Prostate gland (tissue), 2 donors: Measurements from ENCODE around the gene PRKCSH. TPM values are rescaled to one million over a fixed set of nuclear protein-coding genes. Genes with fewer than 3 reads are reported as not detected.
"Not testable (repeated sequence)": the region's sequence is repeated elsewhere in the genome, so short reads cannot be mapped to it uniquely, and the experiment has no call there.

ENCODE experiments used
- DNase-seq: peaks from one replicate; pipeline ENCODE4 v3.0.0-alpha.2; 2019; ENCODE audit warnings: low spot score
- H3K27ac ChIP-seq, 2 donors: fragments of 200-600 bp; sonication (generic); 2 replicates each; pipeline ENCODE4 v1.5.1; 2017 to 2019
- H3K27me3 ChIP-seq: fragments of 200-600 bp; sonication (generic); replicated peaks from 2 replicates; pipeline ENCODE4 v1.5.1; 2019; ENCODE audit not compliant: insufficient read depth
- H3K36me3 ChIP-seq, 2 donors: fragments of 200-600 bp; sonication (generic); 1 replicate in 1 of 2; 2 replicates in 1 of 2; pipeline versions ENCODE4 v1.5.1 to v1.8.1; 2017 to 2019
- H3K4me1 ChIP-seq: fragments of 200-600 bp; sonication (generic); replicated peaks from 2 replicates; pipeline ENCODE4 v1.5.1; 2019
- H3K4me3 ChIP-seq, 2 donors: fragments of 200-600 bp; sonication (generic); 2 replicates each; pipeline ENCODE4 v1.5.1; 2017 to 2019
- H3K9me3 ChIP-seq: fragments of 200-600 bp; sonication (generic); 2 replicates; pipeline ENCODE4 v1.5.1; 2017
- POLR2A ChIP-seq: fragments of 450-650 bp; IDR thresholded peaks from one replicate; pipeline ENCODE4 v1.6.1; 2016; ENCODE audit warnings: antibody characterized with exemption, mild to moderate bottlenecking
- POLR2AphosphoS5 ChIP-seq: sonication (generic); formaldehyde crosslinking; IDR thresholded peaks from one replicate; pipeline ENCODE4 v1.6.1; 2017; ENCODE audit warnings: antibody characterized with exemption
- WGBS: methylation state at CpG from one replicate; pipeline ENCODE4 v1.1.5; 2018; 5-methylcytosine and 5-hydroxymethylcytosine counted together
- intact Hi-C: fragments of 100-400 bp; cut with DNase I; formaldehyde crosslinking; loops from one replicate; pipeline ENCODE4 v1.14.2; 2022
- total RNA-seq, 2 donors: library from RNA; depleted of rRNA; stranded (reverse); fragments of >200 nt; gene quantifications; one replicate each; pipeline ENCODE4 v1.1.0, GENCODE V29; 2016
- TF ChIP-seq, protein P1 (sequence below), 4 experiments: fragments of 200-600 bp in 2 of 4; fragments of 450-650 bp in 2 of 4; sonication (generic) in 2 of 4; IDR thresholded peaks; 1 replicate in 3 of 4; 2 replicates in 1 of 4; pipeline ENCODE4 v1.5.1; 2016 to 2019; ENCODE audit warnings: antibody characterized with exemption in 4 of 4, mild to moderate bottlenecking in 2 of 4, moderate library complexity in 2 of 4

Gene PRKCSH
- total RNA-seq, 2 donors from 2014 or later, result 229 to 238 TPM

DNA sequence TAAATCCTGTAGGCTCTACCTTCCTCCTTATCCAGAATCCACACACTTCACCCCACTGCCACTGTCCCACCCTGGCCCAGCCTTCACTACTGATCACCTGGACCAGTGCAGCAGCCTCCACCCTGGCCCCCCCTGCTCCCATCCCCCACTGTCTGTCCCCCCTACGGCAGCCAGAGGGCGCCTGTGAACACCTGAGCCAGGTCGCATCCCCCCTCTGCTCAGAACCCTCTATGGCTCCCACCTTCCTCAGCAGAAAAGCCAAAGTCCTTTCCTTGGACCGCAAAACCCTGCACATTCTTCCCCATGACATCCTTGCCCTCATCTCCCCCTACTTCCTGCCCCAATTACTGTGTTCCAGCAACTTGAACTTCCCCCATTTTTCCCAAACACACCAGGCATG lies 24.8 kb downstream of the PRKCSH start:
- WGBS, result 62% methylated on average over 4 of the region's 4 CpGs

DNA sequence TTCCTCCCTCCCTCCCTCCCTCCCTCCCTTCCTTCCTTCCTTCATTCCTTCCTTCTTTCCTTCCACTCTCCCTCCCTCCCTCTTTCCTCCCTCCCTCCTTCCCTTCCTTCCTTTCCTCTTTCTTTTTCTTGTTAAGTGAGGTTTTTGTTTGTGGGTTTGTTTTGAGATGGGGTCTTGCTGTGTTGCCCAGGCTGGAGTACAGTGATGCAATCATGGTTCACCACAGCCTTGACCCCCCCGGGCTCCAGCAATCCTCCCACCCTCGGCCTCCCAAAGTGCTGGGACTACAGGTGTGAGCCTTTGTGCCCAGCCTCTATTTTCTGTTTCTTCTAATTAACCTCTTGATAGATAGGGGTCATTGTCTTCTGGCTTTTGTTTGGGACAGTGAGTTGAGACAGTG lies 26.0 kb downstream of the PRKCSH start:
- WGBS, result 86% methylated on average over 2 of the region's 2 CpGs
- DNase-seq, result no peak
- Histone ChIP-seq H3K4me1 (no peaks in the 10 kb centered on the region), H3K27ac (no peak overlapping the region), H3K36me3 (no peaks in the 10 kb centered on the region), H3K9me3 (no peaks in the 10 kb centered on the region), H3K27me3 (no peaks in the 10 kb centered on the region), H3K4me3 (no peak overlapping the region)
- TF ChIP-seq POLR2AphosphoS5, result no peak
- no peak for TF ChIP-seq POLR2A
- TF ChIP-seq, protein P1, sequence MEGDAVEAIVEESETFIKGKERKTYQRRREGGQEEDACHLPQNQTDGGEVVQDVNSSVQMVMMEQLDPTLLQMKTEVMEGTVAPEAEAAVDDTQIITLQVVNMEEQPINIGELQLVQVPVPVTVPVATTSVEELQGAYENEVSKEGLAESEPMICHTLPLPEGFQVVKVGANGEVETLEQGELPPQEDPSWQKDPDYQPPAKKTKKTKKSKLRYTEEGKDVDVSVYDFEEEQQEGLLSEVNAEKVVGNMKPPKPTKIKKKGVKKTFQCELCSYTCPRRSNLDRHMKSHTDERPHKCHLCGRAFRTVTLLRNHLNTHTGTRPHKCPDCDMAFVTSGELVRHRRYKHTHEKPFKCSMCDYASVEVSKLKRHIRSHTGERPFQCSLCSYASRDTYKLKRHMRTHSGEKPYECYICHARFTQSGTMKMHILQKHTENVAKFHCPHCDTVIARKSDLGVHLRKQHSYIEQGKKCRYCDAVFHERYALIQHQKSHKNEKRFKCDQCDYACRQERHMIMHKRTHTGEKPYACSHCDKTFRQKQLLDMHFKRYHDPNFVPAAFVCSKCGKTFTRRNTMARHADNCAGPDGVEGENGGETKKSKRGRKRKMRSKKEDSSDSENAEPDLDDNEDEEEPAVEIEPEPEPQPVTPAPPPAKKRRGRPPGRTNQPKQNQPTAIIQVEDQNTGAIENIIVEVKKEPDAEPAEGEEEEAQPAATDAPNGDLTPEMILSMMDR (IDR thresholded peaks at IDR 0.05), result no peak
- intact Hi-C loops, result no loop called here

More for the DNA sequence above, 24.8 kb downstream of the PRKCSH start:
- no peak for DNase-seq
- Histone ChIP-seq H3K27ac (no peak overlapping the region), H3K4me3 (no peak overlapping the region), H3K36me3 (no peaks in the 10 kb centered on the region), H3K9me3 (no peaks in the 10 kb centered on the region), H3K27me3 (no peaks in the 10 kb centered on the region), H3K4me1 (no peaks in the 10 kb centered on the region)
- intact Hi-C loops, result no loop called here
- no peak for TF ChIP-seq POLR2AphosphoS5
- TF ChIP-seq POLR2A, result no peak
- TF ChIP-seq, protein P1 (IDR thresholded peaks at IDR 0.05), result no peak

DNA sequence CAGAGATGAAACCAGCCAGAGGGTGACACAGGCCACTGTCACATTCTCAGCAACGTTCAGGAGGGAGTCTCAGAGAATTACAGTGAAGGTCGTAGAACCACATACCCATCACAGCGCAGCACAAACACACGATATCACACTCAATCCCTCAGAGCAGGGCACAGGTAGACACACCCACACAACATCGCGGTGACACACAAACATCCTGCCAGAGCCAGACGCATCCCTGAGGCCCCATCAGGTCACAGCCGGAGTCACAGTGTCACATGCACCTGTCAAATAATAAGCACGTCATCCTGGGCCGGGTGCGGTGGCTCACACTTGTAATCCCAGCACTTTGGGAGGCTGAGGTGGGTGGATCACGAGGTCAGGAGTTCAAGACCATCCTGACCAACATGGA lies 28.0 kb downstream of the PRKCSH start:
- TF ChIP-seq POLR2A, result no peak
- TF ChIP-seq POLR2AphosphoS5, result no peak
- TF ChIP-seq, protein P1 (IDR thresholded peaks at IDR 0.05), result no peak
- H3K9me3 ChIP-seq, result no peaks in the 10 kb centered on the region
- WGBS, result 70% methylated on average over 12 of the region's 12 CpGs
- H3K4me3 ChIP-seq, result no peak overlapping the region
- no peak overlapping the region for H3K27ac ChIP-seq
- no peak for DNase-seq
- intact Hi-C loops, result no loop called here
- H3K36me3 ChIP-seq, result no peaks in the 10 kb centered on the region
- H3K27me3 ChIP-seq, result no peaks in the 10 kb centered on the region
- no peaks in the 10 kb centered on the region for H3K4me1 ChIP-seq

DNA sequence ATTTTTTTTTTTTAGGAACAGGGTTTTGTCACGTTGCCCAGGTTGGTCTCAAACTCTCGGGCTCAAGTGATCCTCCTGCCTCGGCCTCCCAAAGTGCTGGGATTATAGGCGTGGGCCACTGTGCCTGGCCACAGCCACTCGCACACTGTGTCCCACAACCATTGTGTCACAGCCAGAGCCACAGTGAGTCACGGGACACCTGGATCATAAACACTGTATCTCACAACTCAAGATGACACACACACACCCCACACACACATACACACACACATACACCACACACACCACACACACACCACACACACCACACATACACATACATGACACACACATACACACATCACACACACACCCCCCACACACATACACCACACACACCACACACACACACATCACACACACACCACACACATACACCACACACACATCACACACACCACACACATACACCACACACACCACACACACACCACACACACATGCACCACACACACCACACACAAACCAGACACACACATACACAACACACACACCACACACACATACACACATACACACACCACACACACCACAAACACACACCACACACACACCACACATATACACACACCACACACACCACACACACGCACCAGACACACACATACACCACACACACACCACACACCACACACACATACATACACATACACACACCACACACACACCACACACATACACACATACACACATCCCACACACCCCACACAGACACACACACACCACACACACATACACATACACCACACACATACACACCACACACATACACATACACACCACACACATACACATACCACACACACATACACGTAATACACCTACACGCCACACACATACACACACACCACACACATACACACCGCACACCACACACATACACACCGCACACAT lies 29.2 kb downstream of the PRKCSH start:
- Histone ChIP-seq H3K36me3 (no peaks in the 10 kb centered on the region), H3K27ac (no peak overlapping the region), H3K4me1 (no peaks in the 10 kb centered on the region), H3K9me3 (no peaks in the 10 kb centered on the region), H3K4me3 (no peak overlapping the region), H3K27me3 (no peaks in the 10 kb centered on the region)
- WGBS, result 83% methylated on average over 11 of the region's 11 CpGs
- no peak for DNase-seq
- intact Hi-C loops, result no loop called here
- no peak for TF ChIP-seq POLR2A
- TF ChIP-seq POLR2AphosphoS5, result no peak
- TF ChIP-seq, protein P1 (IDR thresholded peaks at IDR 0.05), result no peak

DNA sequence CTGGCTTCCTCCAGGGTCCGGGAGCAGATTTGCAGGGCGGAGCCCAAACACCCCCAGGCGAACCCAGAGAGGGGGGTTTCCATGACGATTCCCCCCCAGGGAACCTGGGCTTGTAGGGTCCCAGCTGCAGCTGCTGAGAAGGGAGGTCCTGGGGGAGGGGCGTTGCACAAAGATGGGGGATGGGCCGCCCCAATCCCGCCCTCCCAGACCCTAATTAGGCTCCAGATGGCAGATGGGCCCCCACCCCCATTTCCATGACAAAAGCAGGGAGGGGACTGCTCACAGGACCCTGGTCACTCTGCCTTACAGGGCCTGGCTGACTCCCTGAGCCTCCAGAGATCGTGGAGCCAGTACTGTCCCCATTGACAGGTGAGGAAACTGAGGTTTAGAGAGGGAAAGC lies 30.2 kb downstream of the PRKCSH start:
- Histone ChIP-seq H3K9me3 (no peaks in the 10 kb centered on the region), H3K27me3 (no peaks in the 10 kb centered on the region), H3K4me1 (no peaks in the 10 kb centered on the region), H3K4me3 (no peak overlapping the region), H3K36me3 (no peaks in the 10 kb centered on the region), H3K27ac (no peak overlapping the region)
- no peak for DNase-seq
- WGBS, result 38% methylated on average over 6 of the region's 8 CpGs
- intact Hi-C loops, result no loop called here
- no peak for TF ChIP-seq POLR2AphosphoS5
- TF ChIP-seq POLR2A, result no peak
- TF ChIP-seq, protein P1 (IDR thresholded peaks at IDR 0.05), result no peak

DNA sequence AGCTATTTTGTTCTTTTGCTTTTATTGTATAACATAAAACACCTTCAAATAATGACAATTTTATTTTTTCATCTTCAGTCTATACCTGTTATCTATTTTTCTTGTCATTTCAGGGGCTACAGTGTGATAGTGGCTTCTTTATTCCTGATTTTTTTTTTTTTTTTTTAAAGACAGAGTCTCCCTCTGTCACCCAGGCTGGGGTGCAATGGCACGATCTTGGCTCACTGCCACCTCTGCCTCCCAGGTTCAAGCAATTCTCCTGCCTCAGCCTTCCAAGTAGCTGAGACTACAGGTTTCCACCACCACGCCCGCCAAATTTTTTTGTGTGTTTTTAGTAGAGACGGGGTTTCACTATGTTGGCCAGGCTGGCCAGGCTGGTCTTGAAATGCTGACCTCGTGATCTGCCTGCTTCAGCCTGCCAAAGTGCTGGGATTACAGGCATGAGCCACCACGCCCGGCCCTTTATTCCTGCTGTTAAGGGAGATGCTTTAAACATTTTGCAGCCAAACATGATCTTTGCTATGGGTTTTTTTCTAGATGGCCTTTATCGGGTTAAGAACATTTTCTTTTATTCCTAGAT lies 32.9 kb downstream of the PRKCSH start:
- WGBS, result 46% methylated on average over 8 of the region's 8 CpGs
- DNase-seq, result not testable (repeated sequence)

More for the DNA sequence above, 32.9 kb downstream of the PRKCSH start:
- H3K27me3 ChIP-seq, H3K4me3 ChIP-seq, H3K9me3 ChIP-seq, H3K36me3 ChIP-seq, H3K27ac ChIP-seq, intact Hi-C loops, H3K4me1 ChIP-seq: not testable (repeated sequence)
